Adrenal gland (tissue), 5 donors: Measurements from ENCODE around the gene DUSP22.

Experiments used
- CTCF ChIP-seq, 6 experiments: fragments of 450-650 bp in 4 of 6; fragments of 200-600 bp in 2 of 6; sonication (generic) in 1 of 6; IDR thresholded peaks; 1 replicate in 5 of 6; 2 replicates in 1 of 6; pipeline versions ENCODE4 v1.5.1 to v1.8.0; 2016 to 2021; ENCODE audit warnings: antibody characterized with exemption in 6 of 6, mild to moderate bottlenecking in 2 of 6, moderate library complexity in 1 of 6
- POLR2A ChIP-seq, 2 donors: fragments of 450-650 bp; IDR thresholded peaks; one replicate each; pipeline ENCODE4 v1.6.1; 2017; ENCODE audit warnings: antibody characterized with exemption in 2 of 2, mild to moderate bottlenecking in 2 of 2, moderate library complexity in 1 of 2
- donor health status: DM: no; HTN: no; CAD: no.

DNA sequence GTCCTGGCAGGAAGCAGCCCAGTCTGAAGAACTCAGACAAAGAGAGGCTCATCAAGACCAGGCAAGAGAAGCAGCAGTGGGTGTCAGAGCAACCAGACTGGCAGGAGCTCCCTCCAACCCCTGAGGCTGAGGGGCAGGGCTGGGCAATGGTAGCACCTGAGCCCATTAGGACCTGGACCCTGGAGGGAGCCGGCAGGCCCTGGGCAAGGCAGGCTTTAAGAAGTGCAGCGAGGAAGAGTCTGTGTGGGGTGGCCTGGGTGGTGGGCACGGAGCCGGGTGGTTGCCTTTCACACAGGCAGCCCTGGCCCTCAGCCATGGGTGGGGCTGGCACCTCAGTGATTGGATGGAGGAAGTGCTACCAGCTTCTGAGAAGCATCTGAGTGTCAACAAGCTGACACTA is 66.1 kb downstream of the DUSP22 start:
- no peak for TF ChIP-seq CTCF (IDR thresholded peaks at IDR 0.05)
- TF ChIP-seq POLR2A (IDR thresholded peaks at IDR 0.05), result no peak
